Measurements from ENCODE around the gene MTREX. TPM values are rescaled to one million over a fixed set of nuclear protein-coding genes. Genes with fewer than 3 reads are reported as not detected.

Gene MTREX
- total RNA-seq, 1 experiment from 2014 or later = 25.6 TPM

DNA sequence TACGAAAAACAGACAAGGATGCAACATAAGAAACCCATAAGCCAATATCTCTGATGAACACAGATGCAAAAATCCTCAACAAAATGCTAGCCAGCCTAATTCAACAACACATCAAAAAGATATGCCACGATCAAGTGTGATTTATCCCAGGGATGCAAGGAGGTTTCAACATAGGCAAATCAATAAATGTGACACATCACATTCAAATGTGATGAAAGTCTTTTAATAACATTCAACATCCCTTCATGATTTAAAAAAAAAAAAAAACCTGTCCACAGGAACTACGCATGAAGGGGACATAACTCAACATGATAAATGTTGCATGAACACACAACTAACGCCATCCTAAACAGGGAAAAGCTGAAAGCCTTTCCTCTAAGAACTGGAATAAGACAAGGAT lies 124.8 kb downstream of the MTREX start:
- CTCF ChIA-PET = no interaction called here
- Histone ChIP-seq H3K4me1 (ENCODE audit: insufficient read depth, low read length) (peaks cover 9% of the 10 kb centered on the region), H3K36me3 (ENCODE audit: low read depth, low read length) (no peaks in the 10 kb centered on the region), H4K20me1 (ENCODE audit: low read length) (no peaks in the 10 kb centered on the region), H3K27me3 (ENCODE audit: low read length) (no peaks in the 10 kb centered on the region), H3K9ac (ENCODE audit: low read length) (no peak overlapping the region), H3F3A (ENCODE audit: low read length, unreplicated experiment) (no peaks in the 10 kb centered on the region), H3K9me2 (replicated peaks; ENCODE audit: low read length) (no peaks in the 10 kb centered on the region), H3K9me3 (ENCODE audit: low read length) (no peaks in the 10 kb centered on the region), H3K27ac (ENCODE audit: low read length) (no peak overlapping the region), H3K4me2 (ENCODE audit: low read length) (no peak overlapping the region), H3K4me3 (ENCODE audit: low read length) (no peak overlapping the region), H2AFZ (ENCODE audit: low read length) (no peak overlapping the region), H3K79me2 (ENCODE audit: low read length) (no peaks in the 10 kb centered on the region)
- DNase-seq = peak; percentile 32
- no peak for TF ChIP-seq EZH2phosphoT487 (IDR thresholded peaks at IDR 0.05; ENCODE audit: borderline replicate concordance, low read length)
- POLR2A ChIA-PET (ENCODE audit: unreplicated experiment) = no interaction called here
- BruUV-seq (replicated peaks) = no TSS peak
- intact Hi-C loops (cut with micrococcal nuclease) = no loop called here
- no peak for ATAC-seq

DNA sequence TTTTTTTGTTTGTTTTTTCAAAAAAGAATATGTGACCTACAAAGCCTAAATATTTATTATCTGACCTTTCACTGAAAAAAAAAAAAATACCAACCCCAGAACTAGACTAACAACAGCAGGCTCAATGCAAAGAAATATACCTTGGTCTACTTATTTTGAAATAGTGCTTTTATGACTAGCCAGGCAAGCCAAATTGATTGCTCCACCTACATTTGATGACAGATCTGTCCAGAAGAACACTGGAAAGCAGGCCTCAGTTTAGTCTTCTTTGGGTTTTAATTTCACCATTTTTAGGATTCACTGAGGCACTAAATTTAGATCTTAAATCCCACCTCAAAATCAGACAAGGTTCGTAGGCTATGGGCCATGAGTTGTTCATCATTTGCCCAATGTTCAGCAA lies 129.7 kb downstream of the MTREX start:
- intact Hi-C loops (cut with micrococcal nuclease) = no loop called here
- DNase-seq (no peak), ATAC-seq (no peak)
- H3K79me2 ChIP-seq (ENCODE audit: low read length) = no peaks in the 10 kb centered on the region
- CTCF ChIA-PET = no interaction called here
- H3F3A ChIP-seq (ENCODE audit: low read length, unreplicated experiment) = peaks cover 4% of the 10 kb centered on the region
- no peaks in the 10 kb centered on the region for H4K20me1 ChIP-seq (ENCODE audit: low read length)
- no peaks in the 10 kb centered on the region for H3K9me3 ChIP-seq (ENCODE audit: low read length)
- no TSS peak for BruUV-seq (replicated peaks)
- POLR2A ChIA-PET (ENCODE audit: unreplicated experiment) = no interaction called here
- H3K4me3 ChIP-seq (ENCODE audit: low read length) = peak overlapping the region; percentile 57
- H2AFZ ChIP-seq (ENCODE audit: low read length) = no peak overlapping the region
- H3K9me2 ChIP-seq (replicated peaks; ENCODE audit: low read length) = no peaks in the 10 kb centered on the region
- no peaks in the 10 kb centered on the region for H3K27me3 ChIP-seq (ENCODE audit: low read length)
- H3K9ac ChIP-seq (ENCODE audit: low read length) = peak overlapping the region; percentile 25
- peaks cover 26% of the 10 kb centered on the region for H3K4me1 ChIP-seq (ENCODE audit: insufficient read depth, low read length)
- H3K36me3 ChIP-seq (ENCODE audit: low read depth, low read length) = no peaks in the 10 kb centered on the region
- TF ChIP-seq EZH2 (IDR thresholded peaks at IDR 0.05; ENCODE audit: low read length, unreplicated experiment) (no peak), EZH2phosphoT487 (IDR thresholded peaks at IDR 0.05; ENCODE audit: borderline replicate concordance, low read length) (no peak)
- TF ChIP-seq, protein P1, sequence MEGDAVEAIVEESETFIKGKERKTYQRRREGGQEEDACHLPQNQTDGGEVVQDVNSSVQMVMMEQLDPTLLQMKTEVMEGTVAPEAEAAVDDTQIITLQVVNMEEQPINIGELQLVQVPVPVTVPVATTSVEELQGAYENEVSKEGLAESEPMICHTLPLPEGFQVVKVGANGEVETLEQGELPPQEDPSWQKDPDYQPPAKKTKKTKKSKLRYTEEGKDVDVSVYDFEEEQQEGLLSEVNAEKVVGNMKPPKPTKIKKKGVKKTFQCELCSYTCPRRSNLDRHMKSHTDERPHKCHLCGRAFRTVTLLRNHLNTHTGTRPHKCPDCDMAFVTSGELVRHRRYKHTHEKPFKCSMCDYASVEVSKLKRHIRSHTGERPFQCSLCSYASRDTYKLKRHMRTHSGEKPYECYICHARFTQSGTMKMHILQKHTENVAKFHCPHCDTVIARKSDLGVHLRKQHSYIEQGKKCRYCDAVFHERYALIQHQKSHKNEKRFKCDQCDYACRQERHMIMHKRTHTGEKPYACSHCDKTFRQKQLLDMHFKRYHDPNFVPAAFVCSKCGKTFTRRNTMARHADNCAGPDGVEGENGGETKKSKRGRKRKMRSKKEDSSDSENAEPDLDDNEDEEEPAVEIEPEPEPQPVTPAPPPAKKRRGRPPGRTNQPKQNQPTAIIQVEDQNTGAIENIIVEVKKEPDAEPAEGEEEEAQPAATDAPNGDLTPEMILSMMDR (conservative IDR thresholded peaks at IDR 0.05; ENCODE audit: low read depth, low read length) = no peak
- H3K27ac ChIP-seq (ENCODE audit: low read length) = peak overlapping the region; percentile 89
- H3K4me2 ChIP-seq (ENCODE audit: low read length) = peak overlapping the region; percentile 89

DNA sequence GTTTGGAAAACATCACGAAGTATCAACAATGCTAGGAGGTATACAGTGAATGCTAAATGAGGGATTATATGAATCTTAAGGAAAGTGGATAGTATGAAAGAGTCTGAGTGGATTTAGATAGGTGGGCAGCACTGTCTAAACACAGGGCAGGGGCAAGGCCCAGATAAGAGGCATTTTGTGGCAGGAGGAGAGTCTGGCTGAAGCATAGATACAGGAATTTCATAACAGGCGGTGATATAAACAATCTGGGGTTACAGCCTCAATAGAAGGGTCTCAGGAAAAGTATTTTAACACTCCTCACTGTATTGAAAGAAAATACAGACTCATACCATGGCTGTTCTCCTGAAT lies 130.0 kb downstream of the MTREX start:
- BruUV-seq (replicated peaks) = no TSS peak
- Histone ChIP-seq H2AFZ (ENCODE audit: low read length) (no peak overlapping the region; the same call in 1 of the 2 replicates), H3F3A (ENCODE audit: low read length, unreplicated experiment) (peaks cover 4% of the 10 kb centered on the region), H3K9me2 (replicated peaks; ENCODE audit: low read length) (no peaks in the 10 kb centered on the region), H3K9ac (ENCODE audit: low read length) (peak overlapping the region; percentile 25), H3K79me2 (ENCODE audit: low read length) (no peaks in the 10 kb centered on the region), H3K27ac (ENCODE audit: low read length) (peak overlapping the region; percentile 89), H3K4me2 (ENCODE audit: low read length) (peak overlapping the region; percentile 89), H3K27me3 (ENCODE audit: low read length) (no peaks in the 10 kb centered on the region), H3K9me3 (ENCODE audit: low read length) (no peaks in the 10 kb centered on the region), H4K20me1 (ENCODE audit: low read length) (no peaks in the 10 kb centered on the region), H3K36me3 (ENCODE audit: low read depth, low read length) (no peaks in the 10 kb centered on the region), H3K4me3 (ENCODE audit: low read length) (peak overlapping the region; percentile 57), H3K4me1 (ENCODE audit: insufficient read depth, low read length) (peaks cover 26% of the 10 kb centered on the region)
- ATAC-seq = peak; percentile 11; the same call in 1 of the 2 replicates
- no peak for DNase-seq
- CTCF ChIA-PET = no interaction called here
- intact Hi-C loops (cut with micrococcal nuclease) = no loop called here
- TF ChIP-seq EZH2phosphoT487 (IDR thresholded peaks at IDR 0.05; ENCODE audit: borderline replicate concordance, low read length) (no peak), EZH2 (IDR thresholded peaks at IDR 0.05; ENCODE audit: low read length, unreplicated experiment) (no peak)
- TF ChIP-seq, protein P1 (conservative IDR thresholded peaks at IDR 0.05; ENCODE audit: low read depth, low read length) = no peak
- POLR2A ChIA-PET (ENCODE audit: unreplicated experiment) = no interaction called here
